Measurements from ENCODE around the gene MYO9A.

The MYO9A gene

DNA sequence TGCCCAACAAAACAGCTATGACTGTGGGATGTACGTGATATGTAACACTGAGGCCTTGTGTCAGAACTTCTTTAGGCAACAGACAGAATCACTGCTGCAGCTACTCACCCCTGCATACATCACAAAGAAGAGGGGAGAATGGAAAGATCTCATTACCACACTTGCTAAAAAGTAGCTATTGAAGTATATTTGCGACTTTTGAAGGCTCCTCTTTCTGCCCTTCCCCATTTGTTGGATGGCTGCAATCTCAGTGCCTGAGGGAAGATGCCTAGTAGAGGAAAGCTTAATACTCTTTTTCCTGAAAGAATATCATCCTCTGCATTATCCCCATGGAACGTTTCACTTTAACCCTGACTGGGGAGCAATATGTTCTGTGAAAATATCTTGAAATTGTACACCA, 22.1 kb upstream of the MYO9A start:
- TF ChIP-seq, protein P1, sequence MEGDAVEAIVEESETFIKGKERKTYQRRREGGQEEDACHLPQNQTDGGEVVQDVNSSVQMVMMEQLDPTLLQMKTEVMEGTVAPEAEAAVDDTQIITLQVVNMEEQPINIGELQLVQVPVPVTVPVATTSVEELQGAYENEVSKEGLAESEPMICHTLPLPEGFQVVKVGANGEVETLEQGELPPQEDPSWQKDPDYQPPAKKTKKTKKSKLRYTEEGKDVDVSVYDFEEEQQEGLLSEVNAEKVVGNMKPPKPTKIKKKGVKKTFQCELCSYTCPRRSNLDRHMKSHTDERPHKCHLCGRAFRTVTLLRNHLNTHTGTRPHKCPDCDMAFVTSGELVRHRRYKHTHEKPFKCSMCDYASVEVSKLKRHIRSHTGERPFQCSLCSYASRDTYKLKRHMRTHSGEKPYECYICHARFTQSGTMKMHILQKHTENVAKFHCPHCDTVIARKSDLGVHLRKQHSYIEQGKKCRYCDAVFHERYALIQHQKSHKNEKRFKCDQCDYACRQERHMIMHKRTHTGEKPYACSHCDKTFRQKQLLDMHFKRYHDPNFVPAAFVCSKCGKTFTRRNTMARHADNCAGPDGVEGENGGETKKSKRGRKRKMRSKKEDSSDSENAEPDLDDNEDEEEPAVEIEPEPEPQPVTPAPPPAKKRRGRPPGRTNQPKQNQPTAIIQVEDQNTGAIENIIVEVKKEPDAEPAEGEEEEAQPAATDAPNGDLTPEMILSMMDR (IDR thresholded peaks at IDR 0.05; ENCODE audit: low read depth, low read length), result no peak
- in situ Hi-C loops (cut with HindIII; ENCODE audit: low sequenced_read_pairs), result no loop called here
- DNase-seq (ENCODE audit: low read depth, low spot score), result no peak
- no peak overlapping the region for H3K4me3 ChIP-seq (ENCODE audit: low read depth, low read length)

DNA sequence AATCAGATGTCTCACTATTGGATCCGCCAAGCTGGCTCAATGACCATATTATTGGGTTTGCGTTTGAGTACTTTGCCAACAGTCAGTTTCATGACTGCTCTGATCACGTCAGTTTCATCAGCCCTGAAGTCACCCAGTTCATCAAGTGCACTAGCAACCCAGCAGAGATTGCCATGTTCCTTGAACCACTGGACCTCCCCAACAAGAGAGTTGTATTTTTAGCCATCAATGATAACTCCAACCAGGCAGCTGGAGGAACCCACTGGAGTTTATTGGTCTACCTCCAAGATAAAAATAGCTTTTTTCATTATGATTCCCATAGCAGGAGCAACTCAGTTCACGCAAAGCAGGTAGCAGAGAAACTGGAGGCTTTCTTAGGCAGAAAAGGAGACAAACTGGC, 21.7 kb upstream of the MYO9A start:
- in situ Hi-C loops (cut with HindIII; ENCODE audit: low sequenced_read_pairs), result no loop called here
- DNase-seq (ENCODE audit: low read depth, low spot score), result no peak
- no peak overlapping the region for H3K4me3 ChIP-seq (ENCODE audit: low read depth, low read length)
- TF ChIP-seq, protein P1 (IDR thresholded peaks at IDR 0.05; ENCODE audit: low read depth, low read length), result no peak

DNA sequence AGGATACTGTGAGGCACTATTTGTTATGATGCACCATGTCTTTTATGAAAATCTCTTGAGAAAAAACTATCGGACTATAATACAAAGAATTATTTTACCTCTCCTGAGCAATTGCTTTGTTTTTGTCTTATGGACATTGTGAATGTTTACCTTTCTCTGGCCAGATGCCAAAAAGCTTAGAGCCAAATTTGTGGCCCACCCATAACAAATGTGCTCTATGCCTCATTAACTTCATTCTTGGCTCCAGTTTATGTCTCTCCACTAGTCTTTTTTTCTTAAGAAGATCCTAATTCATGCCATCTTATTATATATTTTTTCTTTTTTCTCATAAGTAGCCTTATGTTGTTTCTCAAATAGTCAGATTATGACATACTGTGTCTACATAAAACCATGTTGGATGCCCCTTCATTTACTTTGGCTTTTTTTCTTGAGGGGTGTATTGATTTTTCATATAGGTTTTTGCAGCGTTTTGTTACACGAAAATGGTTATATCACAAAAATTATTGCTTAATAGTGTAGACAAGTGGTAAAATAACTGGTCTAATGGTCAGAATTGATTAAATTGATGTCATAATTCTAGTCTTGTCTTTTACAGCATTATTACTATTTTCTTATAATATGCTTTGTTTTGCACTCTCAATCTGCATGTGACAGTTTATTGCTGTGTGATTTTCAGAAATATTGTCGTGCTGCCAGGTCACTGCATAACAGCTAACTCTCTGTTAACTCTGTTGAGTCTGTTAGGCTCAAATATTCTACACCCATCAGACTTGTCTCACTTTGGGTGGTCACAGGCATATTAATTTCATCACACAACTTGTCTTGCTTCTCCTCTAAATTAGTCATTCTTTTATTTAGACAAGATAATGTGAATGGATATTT, 18.5 kb upstream of the MYO9A start:
- in situ Hi-C loops (cut with HindIII; ENCODE audit: low sequenced_read_pairs), result no loop called here
- no peak overlapping the region for H3K4me3 ChIP-seq (ENCODE audit: low read depth, low read length)
- TF ChIP-seq, protein P1 (IDR thresholded peaks at IDR 0.05; ENCODE audit: low read depth, low read length), result no peak
- no peak for DNase-seq (ENCODE audit: low read depth, low spot score)

DNA sequence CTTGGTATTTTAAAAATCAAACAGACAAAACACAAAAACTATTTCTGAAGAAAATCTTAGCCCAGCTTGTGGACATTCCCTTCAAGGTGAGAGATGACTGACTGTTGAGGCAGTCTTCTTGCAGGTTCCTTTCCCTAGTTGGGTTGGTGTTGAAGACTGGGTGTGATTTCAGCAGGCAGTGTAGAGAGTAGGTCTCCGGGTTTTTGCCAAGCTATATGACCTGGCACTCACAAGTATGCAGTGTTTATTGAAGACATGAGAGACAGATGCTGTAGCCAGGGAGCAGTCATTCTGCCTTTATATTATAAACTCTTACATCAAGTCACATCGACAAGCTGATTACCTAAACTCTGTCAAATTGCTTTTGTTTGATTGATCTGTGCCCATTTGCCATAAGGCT, 17.8 kb upstream of the MYO9A start:
- no peak for DNase-seq (ENCODE audit: low read depth, low spot score)
- in situ Hi-C loops (cut with HindIII; ENCODE audit: low sequenced_read_pairs), result no loop called here

DNA sequence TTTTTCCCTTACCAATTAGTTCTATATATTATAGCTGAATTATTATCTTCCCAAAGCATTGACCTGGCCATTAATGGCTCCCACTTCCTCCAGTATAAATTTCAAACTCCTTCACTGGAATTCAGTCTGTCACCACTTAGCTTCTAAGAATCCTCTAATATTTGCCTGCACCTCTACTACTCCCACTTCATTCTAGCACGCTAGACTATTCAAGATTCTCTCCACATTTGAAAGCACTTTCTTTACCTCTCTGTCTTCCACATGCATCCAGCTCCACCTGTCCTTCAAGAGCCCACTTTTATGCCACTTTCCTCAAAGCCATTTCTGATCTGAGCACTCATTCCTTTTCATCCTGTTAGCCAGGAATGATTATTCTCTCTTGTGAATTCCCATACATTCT, 15.3 kb upstream of the MYO9A start:
- no peak for DNase-seq (ENCODE audit: low read depth, low spot score)
- TF ChIP-seq, protein P1 (IDR thresholded peaks at IDR 0.05; ENCODE audit: low read depth, low read length), result no peak
- no peak overlapping the region for H3K4me3 ChIP-seq (ENCODE audit: low read depth, low read length)
- in situ Hi-C loops (cut with HindIII; ENCODE audit: low sequenced_read_pairs), result no loop called here

More for the DNA sequence above, 17.8 kb upstream of the MYO9A start:
- no peak overlapping the region for H3K4me3 ChIP-seq (ENCODE audit: low read depth, low read length)
- TF ChIP-seq, protein P1 (IDR thresholded peaks at IDR 0.05; ENCODE audit: low read depth, low read length), result no peak

DNA sequence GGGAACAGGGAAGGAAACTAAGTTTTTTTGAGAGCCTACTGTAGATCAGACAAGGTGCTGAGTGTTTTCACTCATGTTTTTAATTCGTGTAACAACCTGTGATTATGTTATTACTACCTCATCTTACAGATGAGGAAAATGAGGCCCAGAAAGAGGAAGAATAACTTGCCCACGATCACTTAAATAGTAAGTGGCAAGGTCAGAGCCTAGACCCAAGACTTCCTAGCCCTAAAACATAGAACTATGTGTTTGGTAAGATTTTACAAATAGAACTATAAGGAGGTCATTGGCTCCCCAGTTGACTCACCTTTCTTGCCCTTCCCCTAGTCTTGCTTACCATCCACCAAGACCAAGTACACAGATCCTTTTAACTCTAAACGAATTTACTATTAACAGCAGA, 14.0 kb upstream of the MYO9A start:
- DNase-seq (ENCODE audit: low read depth, low spot score), result no peak
- TF ChIP-seq, protein P1 (IDR thresholded peaks at IDR 0.05; ENCODE audit: low read depth, low read length), result no peak
- in situ Hi-C loops (cut with HindIII; ENCODE audit: low sequenced_read_pairs), result no loop called here
- no peak overlapping the region for H3K4me3 ChIP-seq (ENCODE audit: low read depth, low read length)
